Kidney epithelial cell (primary cell): Measurements from ENCODE around the gene RMDN3. TPM values are rescaled to one million over a fixed set of nuclear protein-coding genes. Genes with fewer than 3 reads are reported as not detected.

Experiments
- DNase-seq: peaks from one replicate; pipeline ENCODE4 v3.0.0-alpha.2; 2010; ENCODE audit warnings: low read depth
- H3K27me3 ChIP-seq: 2 replicates; pipeline ENCODE4 v1.6.0; 2011; ENCODE audit warnings: low read length; ENCODE audit not compliant: control insufficient read depth, insufficient read depth
- H3K36me3 ChIP-seq: 2 replicates; pipeline ENCODE4 v1.5.1; 2011; ENCODE audit warnings: low read length; ENCODE audit not compliant: control insufficient read depth, insufficient read depth
- H3K4me3 ChIP-seq: 2 replicates; pipeline ENCODE4 v1.5.1; 2011; ENCODE audit warnings: low read depth, mild to moderate bottlenecking, control low read depth, low read length
- CTCF ChIP-seq: IDR thresholded peaks from 2 replicates; pipeline ENCODE4 v1.5.1; 2011; ENCODE audit warnings: mild to moderate bottlenecking, moderate library complexity, low read length, control low read depth, inconsistent platforms; ENCODE audit not compliant: insufficient read depth, poor library complexity, severe bottlenecking
- total RNA-seq: library from RNA; depleted of rRNA; stranded (reverse); fragments of >200 nt; gene quantifications from 2 replicates; pipeline ENCODE4 v1.2.3, GENCODE V29; 2015

RMDN3 gene
- total RNA-seq, 1 donor from 2014 or later = 26.5 TPM

GRCh38 chr15:40739854-40740253 lies 15.2 kb downstream of the RMDN3 start:
- no peak for TF ChIP-seq CTCF
- Histone ChIP-seq H3K27me3 (no peaks in the 10 kb centered on the region), H3K36me3 (no peaks in the 10 kb centered on the region), H3K4me3 (no peak overlapping the region)
- no peak for DNase-seq

GRCh38 chr15:40739047-40739446 lies 16.0 kb downstream of the RMDN3 start:
- H3K4me3 ChIP-seq = no peak overlapping the region
- H3K36me3 ChIP-seq = no peaks in the 10 kb centered on the region
- DNase-seq = no peak
- no peaks in the 10 kb centered on the region for H3K27me3 ChIP-seq
- no peak for TF ChIP-seq CTCF

DNA sequence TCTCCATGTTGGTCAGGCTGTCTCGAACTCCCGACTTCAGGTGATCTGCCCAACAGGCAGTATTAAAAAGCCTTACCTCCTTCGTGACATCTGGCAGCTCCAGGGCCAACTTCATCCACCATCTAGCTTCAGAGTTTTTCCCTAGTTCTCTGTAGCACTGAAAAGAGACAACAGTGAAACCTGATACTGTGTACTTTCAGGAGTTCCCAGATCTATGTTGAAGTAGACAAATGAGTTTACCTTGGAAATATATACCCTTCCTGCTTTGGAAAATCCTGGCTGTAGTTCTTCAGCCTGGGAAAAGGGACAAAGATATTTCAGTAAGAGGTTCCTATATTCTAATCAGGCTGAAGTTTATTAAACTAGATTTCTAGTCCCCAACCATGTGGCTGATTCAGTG lies 18.0 kb downstream of the RMDN3 start:
- DNase-seq = no peak
- no peak for TF ChIP-seq CTCF

DNA sequence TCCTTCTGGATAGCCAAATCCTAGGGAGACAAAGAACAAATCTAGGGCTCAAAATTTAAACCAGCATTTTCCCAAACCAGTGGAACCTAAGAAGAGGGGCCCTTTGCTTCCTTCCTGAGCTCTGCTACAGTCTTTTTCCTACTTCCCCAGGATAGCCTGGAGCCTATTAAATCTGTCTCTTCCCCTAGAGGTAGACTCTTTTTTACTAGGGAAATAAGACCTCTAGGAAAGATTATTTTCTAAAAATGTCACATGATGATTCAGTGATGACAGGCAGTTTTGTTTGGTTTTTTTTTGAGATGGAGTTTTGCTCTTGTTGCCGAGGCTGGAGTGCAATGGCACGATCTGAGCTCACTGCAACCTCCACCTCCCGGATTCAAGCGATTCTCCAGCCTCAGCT lies 18.5 kb downstream of the RMDN3 start:
- Histone ChIP-seq H3K27me3 (no peaks in the 10 kb centered on the region), H3K36me3 (peaks cover 1% of the 10 kb centered on the region), H3K4me3 (no peak overlapping the region)
- TF ChIP-seq CTCF = no peak
- DNase-seq = no peak

More for the DNA sequence above, 18.0 kb downstream of the RMDN3 start:
- H3K36me3 ChIP-seq = peaks cover 1% of the 10 kb centered on the region
- H3K27me3 ChIP-seq = no peaks in the 10 kb centered on the region
- no peak overlapping the region for H3K4me3 ChIP-seq

- Histone ChIP-seq H3K36me3 (peaks cover 1% of the 10 kb centered on the region), H3K4me3 (no peak overlapping the region), H3K27me3 (no peaks in the 10 kb centered on the region)
- DNase-seq = no peak
- no peak for TF ChIP-seq CTCF
Measured at GRCh38 chr15:40731034-40731433, 24.0 kb downstream of the RMDN3 start.

DNA sequence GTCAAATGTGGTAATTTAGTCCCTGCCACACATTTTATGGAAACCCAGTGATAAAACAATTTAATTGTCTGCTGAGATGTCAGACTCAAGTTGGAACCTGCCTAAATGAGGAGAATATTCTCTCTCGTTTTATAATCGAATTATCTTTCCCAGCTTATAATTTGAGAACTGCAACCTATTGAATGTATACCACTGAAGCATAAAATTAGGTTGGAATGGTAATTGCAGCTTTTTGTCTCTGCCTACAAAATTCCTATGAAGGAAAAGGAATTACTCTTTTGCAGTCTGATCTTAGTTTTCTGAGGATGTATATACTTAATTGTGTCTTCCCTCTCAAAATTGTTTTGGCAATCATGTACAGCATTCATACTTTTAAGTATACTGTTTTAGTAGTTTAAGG lies 31.1 kb downstream of the RMDN3 start:
- Histone ChIP-seq H3K27me3 (no peaks in the 10 kb centered on the region), H3K36me3 (no peaks in the 10 kb centered on the region), H3K4me3 (no peak overlapping the region)
- no peak for DNase-seq
- TF ChIP-seq CTCF = no peak
